Left lung (tissue), 10 donors: Measurements from ENCODE around the gene LAMA2. TPM values are rescaled to one million over a fixed set of nuclear protein-coding genes. Genes with fewer than 3 reads are reported as not detected.

Source experiments
- ATAC-seq: fragments of 200-7000 bp; cut with Tn5 transposase; one replicate; pipeline ENCODE4 v1.9.1; 2020; ENCODE audit warnings: moderate library complexity
- DNase-seq, 4 donors: peaks; one replicate each; pipeline ENCODE4 v3.0.0-alpha.2; 2013 to 2020
- H3K27ac ChIP-seq, 2 donors: fragments of 200-600 bp; sonication (generic) in 1 of 2; one replicate each; pipeline versions ENCODE4 v1.5.0 to v1.8.0; 2020 to 2021
- H3K27me3 ChIP-seq, 2 donors: fragments of 200-600 bp; sonication (generic) in 1 of 2; one replicate each; pipeline versions ENCODE4 v1.5.0 to v1.8.0; 2020 to 2021
- H3K36me3 ChIP-seq, 2 donors: fragments of 200-600 bp; sonication (generic) in 1 of 2; one replicate each; pipeline versions ENCODE4 v1.5.0 to v1.8.0; 2020 to 2021
- H3K4me1 ChIP-seq, 2 donors: fragments of 200-600 bp; one replicate each; pipeline ENCODE4 v1.8.0; 2021
- H3K4me3 ChIP-seq, 2 donors: fragments of 200-600 bp; sonication (generic) in 1 of 2; one replicate each; pipeline versions ENCODE4 v1.5.0 to v1.8.0; 2020 to 2021; ENCODE audit warnings: mild to moderate bottlenecking in 1 of 2
- H3K9me3 ChIP-seq, 2 donors: fragments of 200-600 bp; sonication (generic) in 1 of 2; one replicate each; pipeline versions ENCODE4 v1.5.0 to v1.8.0; 2020 to 2021
- CTCF ChIP-seq, 2 donors: fragments of 200-600 bp; sonication (generic) in 1 of 2; IDR thresholded peaks; one replicate each; pipeline versions ENCODE4 v1.5.0 to v1.8.0; 2021; ENCODE audit warnings: antibody characterized with exemption in 2 of 2
- intact Hi-C, 2 donors: fragments of 100-400 bp; cut with DNase I; formaldehyde crosslinking; loops; one replicate each; pipeline versions ENCODE4 v1.11.2 to v1.14.2; 2022
- polyA plus RNA-seq, 6 donors: library from polyadenylated mRNA; unstranded; fragments of 120-200 nt; gene quantifications; one replicate each; pipeline ENCODE4 v1.2.1, GENCODE V29; 2013; ENCODE audit not compliant: insufficient read length in 6 of 6
- total RNA-seq, 2 donors: library from RNA; stranded (reverse); fragmentation: NEBNext Ultra II Directional; extraction: Animal tissue kit (Norgen Biotek cat#: 25700); gene quantifications; one replicate each; pipeline ENCODE4 v1.2.1, GENCODE V29; 2021
- donor health status: DM: no; HTN: yes; CAD: no.
- donor health status: DM: no; HTN: no; CAD: no.

LAMA2 gene
- total and polyA plus RNA-seq, 8 donors, result 32.7 to 91.7 (median 64.7) TPM

GRCh38 chr6:129426343-129426742 lies 543.4 kb downstream of the LAMA2 start:
- H3K9me3 ChIP-seq, result no peaks in the 10 kb centered on the region
- DNase-seq (no peak), ATAC-seq (no peak)
- H3K4me1 ChIP-seq, result no peaks in the 10 kb centered on the region
- intact Hi-C loops, result no loop called here
- H3K27ac ChIP-seq, result no peak overlapping the region
- no peaks in the 10 kb centered on the region for H3K27me3 ChIP-seq
- H3K36me3 ChIP-seq, result no peaks in the 10 kb centered on the region
- TF ChIP-seq CTCF (IDR thresholded peaks at IDR 0.05), result no peak
- H3K4me3 ChIP-seq, result no peak overlapping the region

- no peak overlapping the region for H3K4me3 ChIP-seq
- H3K36me3 ChIP-seq, result no peaks in the 10 kb centered on the region
- no peak overlapping the region for H3K27ac ChIP-seq
- H3K4me1 ChIP-seq, result no peaks in the 10 kb centered on the region
- intact Hi-C loops, result no loop called here
- H3K9me3 ChIP-seq, result no peaks in the 10 kb centered on the region
- ATAC-seq (no peak), DNase-seq (no peak)
- no peak for TF ChIP-seq CTCF (IDR thresholded peaks at IDR 0.05)
- no peaks in the 10 kb centered on the region for H3K27me3 ChIP-seq
These were observed 547.0 kb downstream of the LAMA2 start for GRCh38 chr6:129429956-129430355.

GRCh38 chr6:129432738-129433137 lies 549.8 kb downstream of the LAMA2 start:
- Histone ChIP-seq H3K27me3 (no peaks in the 10 kb centered on the region), H3K4me1 (no peaks in the 10 kb centered on the region), H3K4me3 (no peak overlapping the region), H3K36me3 (no peaks in the 10 kb centered on the region), H3K9me3 (no peaks in the 10 kb centered on the region), H3K27ac (no peak overlapping the region)
- no peak for TF ChIP-seq CTCF (IDR thresholded peaks at IDR 0.05)
- DNase-seq (no peak), ATAC-seq (no peak)
- intact Hi-C loops, result no loop called here

- DNase-seq (no peak), ATAC-seq (no peak)
- H3K27me3 ChIP-seq, result no peaks in the 10 kb centered on the region
- no peak overlapping the region for H3K4me3 ChIP-seq
- H3K27ac ChIP-seq, result no peak overlapping the region
- H3K9me3 ChIP-seq, result no peaks in the 10 kb centered on the region
- no peaks in the 10 kb centered on the region for H3K4me1 ChIP-seq
- no peaks in the 10 kb centered on the region for H3K36me3 ChIP-seq
- TF ChIP-seq CTCF (IDR thresholded peaks at IDR 0.05), result no peak
- intact Hi-C loops, result no loop called here
These were observed 551.2 kb downstream of the LAMA2 start for GRCh38 chr6:129434091-129434490.

- H3K27me3 ChIP-seq, result no peaks in the 10 kb centered on the region
- intact Hi-C loops, result no loop called here
- H3K4me3 ChIP-seq, result no peak overlapping the region
- no peak for DNase-seq
- ATAC-seq, result no peak
- no peak overlapping the region for H3K27ac ChIP-seq
- no peaks in the 10 kb centered on the region for H3K4me1 ChIP-seq
- no peak for TF ChIP-seq CTCF (IDR thresholded peaks at IDR 0.05)
- no peaks in the 10 kb centered on the region for H3K36me3 ChIP-seq
- no peaks in the 10 kb centered on the region for H3K9me3 ChIP-seq
These were observed 557.8 kb downstream of the LAMA2 start for GRCh38 chr6:129440691-129441090.
